ENCODE measurements around the gene DEFB110. TPM values are rescaled to one million over a fixed set of nuclear protein-coding genes. Genes with fewer than 3 reads are reported as not detected.

Gene DEFB110
- total and polyA plus RNA-seq, 4 experiments from 2014 or later = not detected

- H3K27me3 Mint-ChIP-seq = no peaks in the 10 kb centered on the region
- no peak for DNase-seq
- no peaks in the 10 kb centered on the region for H3K9me3 ChIP-seq (ENCODE audit: control insufficient read depth in 1 of 2, low read length in 2 of 2)
- no peak overlapping the region for H3K4me3 Mint-ChIP-seq
- H3K4me1 ChIP-seq (ENCODE audit: insufficient read depth, low read length) = no peaks in the 10 kb centered on the region
- POLR2A ChIA-PET (ENCODE audit: partially characterized antibody) = no interaction called here
- H3K9me3 Mint-ChIP-seq = peaks cover 3 to 30% (median 14%) of the 10 kb centered on the region in 8 donors
- intact Hi-C loops (cut with micrococcal nuclease) = no loop called here
- no peak overlapping the region for H3K27ac Mint-ChIP-seq
- no peak overlapping the region for H3K4me3 ChIP-seq (ENCODE audit: low read length in 2 of 2)
- H3K27me3 ChIP-seq (ENCODE audit: insufficient read depth, low read length) = no peaks in the 10 kb centered on the region
- no peaks in the 10 kb centered on the region for H3K36me3 Mint-ChIP-seq
- no peaks in the 10 kb centered on the region for H3K36me3 ChIP-seq (ENCODE audit: insufficient read depth, low read length)
- no peak overlapping the region for H3K27ac ChIP-seq (ENCODE audit: low read depth, low read length)
- CTCF ChIA-PET (ENCODE audit: partially characterized antibody) = no interaction called here
- no peaks in the 10 kb centered on the region for H3K4me1 Mint-ChIP-seq
These were observed 8.6 kb upstream of the DEFB110 start for GRCh38 chr6:50030350-50030749.

DNA sequence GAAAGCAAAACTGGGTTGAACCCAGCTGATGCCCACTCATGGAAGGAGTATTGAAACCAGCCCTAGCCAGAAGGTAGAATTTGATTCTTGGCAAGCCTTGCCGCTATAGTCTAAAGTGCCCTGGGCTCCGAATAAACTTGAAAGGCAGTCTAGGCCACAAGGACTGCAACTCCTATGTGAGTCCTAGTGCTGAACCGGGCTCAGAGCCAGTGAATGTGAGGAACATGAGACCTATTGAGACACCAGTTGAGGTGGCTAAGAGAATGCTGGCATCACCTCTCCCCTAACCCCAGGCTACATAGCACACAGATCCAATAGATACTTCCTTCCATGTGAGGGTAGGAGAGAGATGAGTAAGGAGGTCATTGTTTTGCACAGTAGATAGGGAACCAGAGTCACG is 3.5 kb upstream of the DEFB110 start:
- no peak overlapping the region for H3K27ac Mint-ChIP-seq
- Histone ChIP-seq H3K27ac (ENCODE audit: low read depth, low read length) (no peak overlapping the region), H3K36me3 (ENCODE audit: insufficient read depth, low read length) (no peaks in the 10 kb centered on the region), H3K27me3 (ENCODE audit: insufficient read depth, low read length) (no peaks in the 10 kb centered on the region), H3K9me3 (ENCODE audit: control insufficient read depth in 1 of 2, low read length in 2 of 2) (no peaks in the 10 kb centered on the region), H3K4me3 (ENCODE audit: low read length in 2 of 2) (no peak overlapping the region), H3K4me1 (ENCODE audit: insufficient read depth, low read length) (no peaks in the 10 kb centered on the region)
- intact Hi-C loops (cut with micrococcal nuclease) = no loop called here
- H3K4me3 Mint-ChIP-seq = no peak overlapping the region
- no peak for DNase-seq
- no peaks in the 10 kb centered on the region for H3K4me1 Mint-ChIP-seq
- H3K9me3 Mint-ChIP-seq = peaks cover 0 to 19% (median 8%) of the 10 kb centered on the region in 8 donors
- ChIA-PET POLR2A (ENCODE audit: partially characterized antibody) (no interaction called here), CTCF (ENCODE audit: partially characterized antibody) (no interaction called here)
- no peaks in the 10 kb centered on the region for H3K27me3 Mint-ChIP-seq
- H3K36me3 Mint-ChIP-seq = no peaks in the 10 kb centered on the region

DNA sequence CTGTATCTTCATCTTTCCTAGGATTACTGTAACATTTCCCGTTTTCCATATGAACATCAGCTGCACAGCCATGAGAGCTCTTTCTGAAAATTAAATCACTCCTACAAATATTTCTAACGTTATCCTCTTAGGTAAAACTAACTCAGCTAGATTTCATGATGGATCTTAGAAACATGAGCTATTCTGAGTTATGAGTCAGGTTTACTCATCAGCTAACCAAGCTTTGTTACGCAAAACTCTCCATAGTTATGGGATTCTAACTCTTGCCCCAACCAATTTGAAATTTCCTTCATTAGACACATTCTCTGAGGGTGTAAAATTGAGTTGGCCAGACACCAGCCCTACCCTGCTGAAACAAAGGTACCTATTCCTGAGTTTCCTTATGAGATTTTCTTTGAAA is 14.0 kb downstream of the DEFB110 start:
- H3K4me1 ChIP-seq (ENCODE audit: insufficient read depth, low read length) = no peaks in the 10 kb centered on the region
- no peaks in the 10 kb centered on the region for H3K27me3 Mint-ChIP-seq
- no peaks in the 10 kb centered on the region for H3K4me1 Mint-ChIP-seq
- H3K4me3 ChIP-seq (ENCODE audit: low read length in 2 of 2) = no peak overlapping the region
- H3K36me3 Mint-ChIP-seq = no peaks in the 10 kb centered on the region
- intact Hi-C loops (cut with micrococcal nuclease) = no loop called here
- no peaks in the 10 kb centered on the region for H3K27me3 ChIP-seq (ENCODE audit: insufficient read depth, low read length)
- no peaks in the 10 kb centered on the region for H3K36me3 ChIP-seq (ENCODE audit: insufficient read depth, low read length)
- CTCF ChIA-PET (ENCODE audit: partially characterized antibody) = no interaction called here
- no peaks in the 10 kb centered on the region for H3K9me3 ChIP-seq (ENCODE audit: control insufficient read depth in 1 of 2, low read length in 2 of 2)
- peaks cover 0 to 6% (median 4%) of the 10 kb centered on the region in 8 donors for H3K9me3 Mint-ChIP-seq
- POLR2A ChIA-PET (ENCODE audit: partially characterized antibody) = no interaction called here
- H3K4me3 Mint-ChIP-seq = no peak overlapping the region
- no peak overlapping the region for H3K27ac ChIP-seq (ENCODE audit: low read depth, low read length)
- H3K27ac Mint-ChIP-seq = no peak overlapping the region
- no peak for DNase-seq

DNA sequence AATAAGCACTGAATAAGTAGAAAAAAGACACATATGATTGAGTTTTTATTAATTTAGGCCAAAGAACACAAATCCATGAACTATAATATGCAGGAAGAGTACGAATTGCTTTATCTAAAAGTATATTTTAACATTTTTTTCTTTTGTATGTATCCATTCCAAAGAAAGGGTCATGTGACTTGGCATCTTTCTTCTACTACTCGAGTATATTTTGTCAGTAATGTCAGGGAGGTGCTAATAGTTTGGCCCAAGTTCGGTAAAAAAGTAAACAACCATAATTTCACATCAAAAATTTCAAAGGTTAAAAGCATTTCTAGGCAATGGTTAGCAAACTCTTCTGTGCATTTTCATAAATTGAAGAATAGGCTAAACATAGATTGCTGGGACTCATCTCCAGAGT is 18.7 kb downstream of the DEFB110 start:
- intact Hi-C loops (cut with micrococcal nuclease) = no loop called here
- H3K27me3 Mint-ChIP-seq = no peaks in the 10 kb centered on the region
- H3K9me3 Mint-ChIP-seq = peaks cover 0 to 9% (median 4%) of the 10 kb centered on the region in 8 donors
- CTCF ChIA-PET (ENCODE audit: partially characterized antibody) = no interaction called here
- H3K36me3 Mint-ChIP-seq = no peaks in the 10 kb centered on the region
- Histone ChIP-seq H3K9me3 (ENCODE audit: control insufficient read depth in 1 of 2, low read length in 2 of 2) (no peaks in the 10 kb centered on the region), H3K27ac (ENCODE audit: low read depth, low read length) (no peak overlapping the region), H3K27me3 (ENCODE audit: insufficient read depth, low read length) (no peaks in the 10 kb centered on the region), H3K4me1 (ENCODE audit: insufficient read depth, low read length) (no peaks in the 10 kb centered on the region), H3K36me3 (ENCODE audit: insufficient read depth, low read length) (no peaks in the 10 kb centered on the region), H3K4me3 (ENCODE audit: low read length in 2 of 2) (no peak overlapping the region)
- H3K4me3 Mint-ChIP-seq = no peak overlapping the region
- no peak for DNase-seq
- no peak overlapping the region for H3K27ac Mint-ChIP-seq
- no peaks in the 10 kb centered on the region for H3K4me1 Mint-ChIP-seq
- POLR2A ChIA-PET (ENCODE audit: partially characterized antibody) = no interaction called here

- no peak overlapping the region for H3K27ac ChIP-seq (ENCODE audit: low read depth, low read length)
- intact Hi-C loops (cut with micrococcal nuclease) = no loop called here
- no peak for DNase-seq
- no peaks in the 10 kb centered on the region for H3K27me3 Mint-ChIP-seq
- ChIA-PET CTCF (ENCODE audit: partially characterized antibody) (no interaction called here), POLR2A (ENCODE audit: partially characterized antibody) (no interaction called here)
- H3K4me1 ChIP-seq (ENCODE audit: insufficient read depth, low read length) = no peaks in the 10 kb centered on the region
- peaks cover 0 to 4% (median 0%) of the 10 kb centered on the region in 8 donors for H3K9me3 Mint-ChIP-seq
- no peak overlapping the region for H3K4me3 Mint-ChIP-seq
- H3K4me1 Mint-ChIP-seq = no peaks in the 10 kb centered on the region
- no peak overlapping the region for H3K4me3 ChIP-seq (ENCODE audit: low read length in 2 of 2)
- no peaks in the 10 kb centered on the region for H3K9me3 ChIP-seq (ENCODE audit: control insufficient read depth in 1 of 2, low read length in 2 of 2)
- H3K36me3 ChIP-seq (ENCODE audit: insufficient read depth, low read length) = no peaks in the 10 kb centered on the region
- no peaks in the 10 kb centered on the region for H3K36me3 Mint-ChIP-seq
- no peaks in the 10 kb centered on the region for H3K27me3 ChIP-seq (ENCODE audit: insufficient read depth, low read length)
- H3K27ac Mint-ChIP-seq = no peak overlapping the region
These were observed 26.5 kb downstream of the DEFB110 start for GRCh38 chr6:49995278-49995677.

DNA sequence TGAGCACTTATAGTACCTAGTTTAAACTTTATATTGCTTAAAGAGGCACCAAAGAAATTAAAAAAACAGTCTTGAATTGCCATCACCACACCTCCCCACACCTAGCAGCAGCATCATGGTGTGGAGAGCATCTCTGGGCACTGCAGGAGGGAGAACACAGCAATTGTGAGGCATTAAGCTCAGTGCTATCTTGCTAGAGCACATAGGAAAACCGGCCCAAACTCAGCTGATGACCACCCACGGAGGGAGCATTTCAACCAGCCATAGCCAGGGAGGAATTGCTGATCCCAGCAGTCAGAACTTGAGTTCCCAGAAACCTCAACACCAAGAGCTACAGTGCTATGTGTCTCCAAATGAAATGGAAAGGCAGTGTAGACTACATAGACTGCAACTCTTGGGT is 32.9 kb downstream of the DEFB110 start:
- no peaks in the 10 kb centered on the region for H3K9me3 ChIP-seq (ENCODE audit: control insufficient read depth in 1 of 2, low read length in 2 of 2)
- H3K4me3 ChIP-seq (ENCODE audit: low read length in 2 of 2) = no peak overlapping the region
- intact Hi-C loops (cut with micrococcal nuclease) = no loop called here
- no peak for DNase-seq
- CTCF ChIA-PET (ENCODE audit: partially characterized antibody) = no interaction called here
- H3K27ac ChIP-seq (ENCODE audit: low read depth, low read length) = no peak overlapping the region
- Mint-ChIP-seq H3K9me3 (peaks cover 0 to 9% (median 1%) of the 10 kb centered on the region in 8 donors), H3K27ac (no peak overlapping the region), H3K36me3 (no peaks in the 10 kb centered on the region), H3K4me3 (no peak overlapping the region), H3K4me1 (no peaks in the 10 kb centered on the region), H3K27me3 (no peaks in the 10 kb centered on the region)
- no peaks in the 10 kb centered on the region for H3K36me3 ChIP-seq (ENCODE audit: insufficient read depth, low read length)
- H3K4me1 ChIP-seq (ENCODE audit: insufficient read depth, low read length) = no peaks in the 10 kb centered on the region
- POLR2A ChIA-PET (ENCODE audit: partially characterized antibody) = no interaction called here
- no peaks in the 10 kb centered on the region for H3K27me3 ChIP-seq (ENCODE audit: insufficient read depth, low read length)

GRCh38 chr6:49987749-49988148 is 34.0 kb downstream of the DEFB110 start:
- Mint-ChIP-seq H3K27ac (no peak overlapping the region), H3K27me3 (no peaks in the 10 kb centered on the region), H3K4me1 (no peaks in the 10 kb centered on the region), H3K4me3 (no peak overlapping the region), H3K9me3 (peaks cover 0 to 4% (median 1%) of the 10 kb centered on the region in 8 donors), H3K36me3 (no peaks in the 10 kb centered on the region)
- Histone ChIP-seq H3K27me3 (ENCODE audit: insufficient read depth, low read length) (no peaks in the 10 kb centered on the region), H3K36me3 (ENCODE audit: insufficient read depth, low read length) (no peaks in the 10 kb centered on the region), H3K9me3 (ENCODE audit: control insufficient read depth in 1 of 2, low read length in 2 of 2) (no peaks in the 10 kb centered on the region), H3K4me3 (ENCODE audit: low read length in 2 of 2) (no peak overlapping the region), H3K4me1 (ENCODE audit: insufficient read depth, low read length) (no peaks in the 10 kb centered on the region), H3K27ac (ENCODE audit: low read depth, low read length) (no peak overlapping the region)
- intact Hi-C loops (cut with micrococcal nuclease) = no loop called here
- no peak for DNase-seq
- CTCF ChIA-PET (ENCODE audit: partially characterized antibody) = no interaction called here
- POLR2A ChIA-PET (ENCODE audit: partially characterized antibody) = no interaction called here

- Histone ChIP-seq H3K4me3 (ENCODE audit: low read length in 2 of 2) (no peak overlapping the region), H3K27me3 (ENCODE audit: insufficient read depth, low read length) (no peaks in the 10 kb centered on the region), H3K4me1 (ENCODE audit: insufficient read depth, low read length) (no peaks in the 10 kb centered on the region), H3K9me3 (ENCODE audit: control insufficient read depth in 1 of 2, low read length in 2 of 2) (no peaks in the 10 kb centered on the region), H3K36me3 (ENCODE audit: insufficient read depth, low read length) (no peaks in the 10 kb centered on the region), H3K27ac (ENCODE audit: low read depth, low read length) (no peak overlapping the region)
- no peak overlapping the region for H3K4me3 Mint-ChIP-seq
- no peak overlapping the region for H3K27ac Mint-ChIP-seq
- no peaks in the 10 kb centered on the region for H3K4me1 Mint-ChIP-seq
- DNase-seq = no peak
- intact Hi-C loops (cut with micrococcal nuclease) = no loop called here
- H3K27me3 Mint-ChIP-seq = no peaks in the 10 kb centered on the region
- CTCF ChIA-PET (ENCODE audit: partially characterized antibody) = no interaction called here
- peaks cover 0 to 8% (median 2%) of the 10 kb centered on the region in 8 donors for H3K9me3 Mint-ChIP-seq
- POLR2A ChIA-PET (ENCODE audit: partially characterized antibody) = no interaction called here
- H3K36me3 Mint-ChIP-seq = no peaks in the 10 kb centered on the region
These were observed 35.2 kb downstream of the DEFB110 start for GRCh38 chr6:49986551-49986950.
